G401.6 (cell line): ENCODE measurements around the gene SIGLEC5.

Source experiments
- FAIRE-seq: peaks from 2 replicates; lab custom pipeline; 2012; peaks lifted over from hg19 to GRCh38; lab: Jason Lieb, UNC

Gene SIGLEC5

DNA sequence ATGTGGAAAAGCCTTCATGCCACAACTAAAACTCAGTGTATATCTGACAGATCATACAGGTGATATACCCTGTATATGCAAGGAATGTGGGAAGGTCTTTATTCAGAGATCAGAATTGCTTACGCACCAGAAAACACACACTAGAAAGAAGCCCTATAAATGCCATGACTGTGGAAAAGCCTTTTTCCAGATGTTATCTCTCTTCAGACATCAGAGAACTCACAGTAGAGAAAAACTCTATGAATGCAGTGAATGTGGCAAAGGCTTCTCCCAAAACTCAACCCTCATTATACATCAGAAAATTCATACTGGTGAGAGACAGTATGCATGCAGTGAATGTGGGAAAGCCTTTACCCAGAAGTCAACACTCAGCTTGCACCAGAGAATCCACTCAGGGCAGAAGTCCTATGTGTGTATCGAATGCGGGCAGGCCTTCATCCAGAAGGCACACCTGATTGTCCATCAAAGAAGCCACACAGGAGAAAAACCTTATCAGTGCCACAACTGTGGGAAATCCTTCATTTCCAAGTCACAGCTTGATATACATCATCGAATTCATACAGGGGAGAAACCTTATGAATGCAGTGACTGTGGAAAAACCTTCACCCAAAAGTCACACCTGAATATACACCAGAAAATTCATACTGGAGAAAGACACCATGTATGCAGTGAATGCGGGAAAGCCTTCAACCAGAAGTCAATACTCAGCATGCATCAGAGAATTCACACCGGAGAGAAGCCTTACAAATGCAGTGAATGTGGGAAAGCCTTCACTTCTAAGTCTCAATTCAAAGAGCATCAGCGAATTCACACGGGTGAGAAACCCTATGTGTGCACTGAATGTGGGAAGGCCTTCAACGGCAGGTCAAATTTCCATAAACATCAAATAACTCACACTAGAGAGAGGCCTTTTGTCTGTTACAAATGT lies 42.7 kb downstream of the SIGLEC5 start:
- FAIRE-seq: no peak

DNA sequence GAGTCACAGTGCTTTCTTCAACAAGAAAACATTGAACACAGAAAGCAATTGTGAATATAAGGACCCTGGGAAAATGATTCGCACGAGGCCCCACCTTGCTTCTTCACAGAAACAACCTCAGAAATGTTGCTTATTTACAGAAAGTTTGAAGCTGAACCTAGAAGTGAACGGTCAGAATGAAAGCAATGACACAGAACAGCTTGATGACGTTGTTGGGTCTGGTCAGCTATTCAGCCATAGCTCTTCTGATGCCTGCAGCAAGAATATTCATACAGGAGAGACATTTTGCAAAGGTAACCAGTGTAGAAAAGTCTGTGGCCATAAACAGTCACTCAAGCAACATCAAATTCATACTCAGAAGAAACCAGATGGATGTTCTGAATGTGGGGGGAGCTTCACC lies 43.4 kb downstream of the SIGLEC5 start:
- no peak for FAIRE-seq

DNA sequence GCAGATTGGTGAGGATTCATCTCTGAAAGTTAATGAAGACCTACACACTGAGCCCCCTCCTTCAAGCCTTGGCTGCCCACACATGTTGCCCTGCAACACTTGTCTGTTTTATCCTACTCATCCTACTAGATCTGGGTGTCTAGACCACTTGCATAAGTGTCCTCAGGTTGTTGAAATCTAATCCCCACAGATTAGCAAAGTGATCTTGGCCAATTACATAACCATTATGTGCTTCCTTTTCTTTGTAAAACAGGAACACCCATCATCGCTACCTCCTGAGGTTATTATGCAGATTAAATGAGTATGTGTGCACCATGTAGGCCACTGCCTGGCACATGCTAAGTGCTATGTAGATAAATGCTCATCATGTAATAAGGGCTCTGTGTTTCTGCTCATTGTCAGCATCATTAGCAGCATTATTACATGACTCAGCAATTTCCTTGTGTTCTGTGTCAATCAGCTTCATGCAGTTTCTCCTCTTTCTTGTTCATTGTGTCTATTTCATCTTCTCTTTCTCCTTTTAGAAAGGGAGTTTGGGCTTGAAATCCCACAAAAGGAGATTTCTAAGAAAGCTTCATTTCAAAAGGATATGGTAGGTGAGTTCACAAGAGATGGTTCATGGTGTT lies 44.0 kb downstream of the SIGLEC5 start:
- no peak for FAIRE-seq

DNA sequence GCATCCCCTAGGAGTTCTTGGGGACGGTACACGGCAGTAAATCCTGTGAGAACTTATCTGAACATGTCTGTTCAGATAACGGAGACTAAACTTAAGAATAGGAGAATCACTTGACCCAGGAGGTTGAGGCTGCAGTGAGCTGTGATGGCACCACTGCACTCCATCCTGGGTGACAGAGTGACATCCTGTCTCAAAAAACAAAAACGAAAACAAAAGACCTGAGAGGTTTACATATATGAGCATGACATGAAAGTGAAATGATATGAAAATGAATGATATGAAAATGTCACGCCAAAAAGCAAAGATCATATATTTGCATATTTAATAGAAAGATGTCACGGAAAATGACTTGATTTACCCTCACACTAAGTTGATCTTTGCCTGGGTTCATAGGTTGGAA lies 53.4 kb downstream of the SIGLEC5 start:
- FAIRE-seq: no peak

DNA sequence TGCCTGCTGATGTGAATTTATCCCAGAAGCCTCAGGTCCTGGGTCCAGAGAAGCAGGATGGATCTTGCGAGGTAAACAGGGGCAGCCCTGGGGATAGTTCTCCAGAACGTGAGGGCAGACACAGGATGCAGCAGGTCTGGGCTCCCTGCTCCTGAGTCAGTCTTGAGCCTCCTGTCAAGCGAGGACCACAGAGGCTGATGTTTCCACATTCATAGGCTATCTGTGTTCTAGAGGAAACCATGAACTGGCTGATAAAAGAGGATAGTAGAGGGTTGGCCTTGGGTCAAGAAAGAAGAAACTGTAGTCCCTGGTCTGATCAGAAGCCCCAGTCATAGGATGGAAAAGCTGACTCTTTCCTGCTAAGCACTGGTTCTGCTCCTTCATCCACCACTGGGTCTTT lies 56.9 kb downstream of the SIGLEC5 start:
- FAIRE-seq: no peak

DNA sequence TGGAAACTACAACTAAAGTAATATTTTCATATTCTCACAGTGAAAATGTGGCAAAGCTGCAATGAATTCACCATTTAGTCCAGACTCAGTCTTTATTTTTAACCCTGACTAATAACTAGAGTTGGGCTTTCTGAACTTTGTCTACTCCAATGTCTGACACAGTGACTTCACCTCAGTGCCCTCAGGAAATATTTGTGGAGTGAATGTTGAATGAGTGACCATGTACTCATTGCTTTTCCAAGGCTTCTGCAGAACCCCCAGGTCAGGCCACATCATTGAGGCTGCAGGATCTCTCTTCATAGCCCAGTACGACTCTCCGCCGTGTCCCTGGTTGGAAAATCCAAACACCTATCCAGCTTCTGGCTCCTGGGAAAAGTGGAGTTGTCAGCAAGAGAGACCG lies 57.3 kb downstream of the SIGLEC5 start:
- no peak for FAIRE-seq

DNA sequence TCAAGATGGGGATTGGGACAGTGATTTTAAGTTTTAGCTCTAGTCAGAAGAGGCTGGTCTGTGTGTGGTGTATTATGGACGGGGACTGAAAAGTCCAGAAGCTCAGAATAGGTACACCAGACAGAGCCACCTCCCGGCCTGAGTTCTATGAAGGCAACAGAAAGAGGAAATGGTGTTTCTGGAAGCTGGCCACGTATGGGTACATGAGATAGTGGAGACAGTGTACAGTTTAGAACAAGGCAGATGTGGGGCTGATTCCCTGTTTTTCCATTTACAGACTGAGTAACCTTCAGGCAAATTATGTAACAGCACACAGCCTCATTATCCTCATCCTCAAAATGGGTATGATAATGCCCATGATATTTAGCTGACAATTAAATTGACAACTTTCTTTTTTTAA lies 57.8 kb downstream of the SIGLEC5 start:
- FAIRE-seq: no peak

DNA sequence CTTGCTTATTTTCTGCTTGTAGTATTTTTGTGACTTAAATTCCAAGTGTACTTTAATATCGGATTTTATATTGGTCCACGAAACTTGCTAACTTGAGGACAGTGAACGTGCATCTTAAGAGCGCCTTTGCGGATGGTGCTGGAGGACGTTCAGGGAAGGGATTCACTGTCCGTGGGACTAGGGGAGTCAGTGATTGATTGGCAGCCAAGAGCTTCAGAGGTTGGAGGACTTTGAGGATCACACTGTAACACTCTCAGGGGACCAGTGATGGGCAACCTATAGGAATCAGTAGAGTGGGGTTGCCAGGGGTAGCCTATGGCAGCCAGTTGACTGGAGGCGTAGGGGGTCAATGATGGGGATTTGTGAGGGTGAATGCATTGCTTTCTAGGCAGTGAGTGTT lies 58.6 kb downstream of the SIGLEC5 start:
- FAIRE-seq: no peak

DNA sequence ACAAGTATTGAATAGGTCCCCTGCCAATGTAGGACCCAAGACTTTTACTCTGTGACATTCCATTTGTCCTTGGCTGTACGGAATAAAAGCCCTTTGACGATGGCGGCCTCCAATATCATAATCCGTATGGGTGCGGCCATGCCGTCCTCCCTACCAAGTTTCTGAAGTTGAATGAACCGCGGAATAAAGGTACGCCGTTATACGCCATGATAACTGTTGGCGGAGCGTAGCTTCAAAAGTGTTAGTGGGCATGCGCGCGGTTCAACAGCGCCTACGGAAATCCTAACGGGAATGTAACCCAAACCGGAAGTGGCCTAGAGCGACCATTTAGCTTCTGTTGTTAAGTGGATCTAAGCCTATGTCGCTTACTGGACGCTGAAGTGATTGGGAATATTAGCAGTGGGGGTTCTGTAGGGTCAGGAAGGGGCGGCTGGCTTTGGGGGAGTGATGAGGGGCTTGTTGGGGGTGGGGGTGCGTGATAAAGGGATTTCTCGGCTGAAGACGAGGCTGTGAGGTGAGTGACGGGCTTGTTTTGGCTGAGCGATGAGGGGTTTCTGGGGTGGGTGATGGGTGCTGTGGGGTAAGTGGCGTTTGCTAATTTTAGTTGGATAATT lies 59.1 kb downstream of the SIGLEC5 start, which contains the start of gene ZNF175:
Gene ZNF175, plus strand, starts transcription at position 322 of the 614 bp plus-strand sequence. CDS start 2,047 bp downstream, outside the sequence.
- FAIRE-seq: peak; percentile 99

DNA sequence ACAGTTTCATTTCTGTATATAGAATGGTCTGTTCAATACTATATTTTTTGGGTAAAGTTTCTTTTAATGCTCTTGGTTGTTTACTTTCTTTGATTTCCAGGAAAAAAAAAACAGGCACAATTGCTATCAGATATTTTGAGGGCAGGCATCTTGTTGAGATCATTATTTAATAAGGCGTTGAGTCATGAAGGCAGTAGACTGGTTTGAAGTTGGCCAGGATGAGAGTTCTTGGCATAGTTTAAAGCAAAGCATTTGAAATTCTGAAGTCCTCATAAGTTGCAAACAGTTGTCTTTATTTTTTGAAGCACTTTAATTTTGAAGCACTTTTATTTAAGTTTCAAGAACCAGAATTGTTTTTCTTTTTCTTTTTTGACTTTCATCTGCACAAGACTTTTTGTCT lies 61.7 kb downstream of the SIGLEC5 start:
- FAIRE-seq: no peak

DNA sequence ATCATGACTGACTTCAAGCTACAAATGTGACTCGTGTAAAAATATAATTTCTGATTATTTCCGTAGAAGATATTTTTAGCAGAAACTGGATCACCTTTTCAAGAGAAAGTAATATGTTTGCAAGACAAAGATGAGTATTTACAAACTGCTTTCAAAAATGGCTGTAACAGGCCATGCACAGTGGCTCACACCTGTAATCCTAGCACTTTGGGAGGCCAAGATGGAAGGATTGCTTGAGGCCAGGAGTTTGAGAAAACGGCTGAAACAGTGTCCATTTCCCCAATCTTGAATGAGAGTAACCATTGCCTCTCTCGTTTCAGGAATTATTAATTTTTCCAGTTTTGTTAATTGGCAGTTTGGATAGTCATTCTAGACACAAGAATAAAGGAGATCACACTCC lies 62.6 kb downstream of the SIGLEC5 start:
- no peak for FAIRE-seq

DNA sequence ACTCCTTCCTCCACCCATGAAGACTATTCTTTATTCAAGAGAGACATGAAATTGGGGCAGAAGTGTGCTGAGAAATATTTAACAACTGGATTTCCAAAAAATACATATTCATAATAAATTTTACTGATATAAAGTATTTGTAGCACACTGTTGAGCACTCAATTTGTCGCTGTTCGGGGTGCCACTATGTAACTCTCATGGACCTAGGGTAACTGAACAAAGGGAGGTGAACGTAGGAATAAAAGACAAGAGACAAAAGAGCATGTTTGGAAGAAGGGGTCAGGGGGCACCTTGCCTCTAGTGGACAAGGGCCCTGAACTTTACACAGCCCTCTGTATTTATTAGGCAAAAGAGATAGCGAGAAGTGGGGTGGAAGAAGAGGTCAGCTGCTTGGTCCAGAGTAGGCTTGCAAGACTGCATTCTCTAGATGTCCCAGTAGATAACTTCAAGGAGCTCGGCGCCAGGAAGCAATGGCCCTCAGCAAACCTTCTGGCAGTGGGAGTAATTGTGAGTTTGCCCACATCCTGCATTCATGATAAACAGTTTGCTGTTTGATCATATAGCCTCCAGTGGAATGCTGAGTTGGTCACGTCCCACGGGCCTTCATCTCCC lies 63.6 kb downstream of the SIGLEC5 start:
- no peak for FAIRE-seq

DNA sequence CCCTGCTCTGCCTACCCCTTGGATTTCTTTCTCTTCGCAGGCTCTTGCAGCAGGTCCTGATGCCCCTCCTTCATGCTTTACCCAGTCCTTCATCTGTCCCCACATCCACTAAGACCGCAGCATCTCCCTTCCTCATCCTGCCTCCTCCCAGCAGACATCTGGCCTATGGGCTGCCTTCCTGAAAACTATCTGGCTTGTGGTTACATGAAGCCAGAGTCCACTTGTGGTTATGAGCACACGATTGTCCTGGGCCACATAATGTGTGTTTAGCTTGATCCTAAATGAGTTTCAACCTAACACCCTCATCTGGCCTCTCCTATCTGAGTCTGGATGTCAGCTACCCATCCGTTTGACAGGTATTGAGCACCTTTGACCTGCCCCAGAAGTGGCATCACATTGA lies 64.6 kb downstream of the SIGLEC5 start:
- FAIRE-seq: no peak

DNA sequence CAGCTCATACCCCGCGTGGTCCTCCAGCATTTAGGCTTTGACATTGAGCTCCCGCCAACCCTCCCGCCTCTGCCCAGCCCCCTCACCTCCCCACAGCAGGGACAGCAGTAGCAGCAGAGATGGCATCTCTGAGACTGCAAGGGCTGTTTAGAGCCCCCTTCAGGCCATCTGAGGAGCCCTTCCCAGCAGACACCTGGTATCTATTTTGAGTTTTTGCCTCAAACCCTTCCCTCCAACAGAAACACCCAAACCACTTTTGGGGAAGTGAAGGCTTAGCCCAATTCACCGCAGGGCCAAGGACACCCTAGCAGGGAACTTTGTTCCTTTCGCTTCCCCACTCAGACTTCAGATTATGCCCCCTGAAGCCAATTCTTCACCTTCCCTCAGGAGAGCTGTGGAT lies 65.4 kb downstream of the SIGLEC5 start:
- no peak for FAIRE-seq
